Activated CD4-positive, alpha-beta T cell treated with anti-CD3 and anti-CD28 coated beads, Interleukin-2, amount 10 ng/mL, durations not matched to agents 7 days and 5 days (primary cell): ENCODE data around the gene TLR6. TPM values are rescaled to one million over a fixed set of nuclear protein-coding genes. Genes with fewer than 3 reads are reported as not detected.

Source experiments
- CTCF ChIA-PET: fragments of 350-600 bp; sonication (Branson Sonifier 250); formaldehyde crosslinking; loops from one replicate; lab custom pipeline; 2021; ENCODE audit warnings: antibody characterized with exemption; lab: Charles Lee
- POLR2A ChIA-PET: fragments of 350-600 bp; sonication (Branson Sonifier 250); formaldehyde crosslinking; loops from one replicate; lab custom pipeline; 2021; ENCODE audit warnings: antibody characterized with exemption; lab: Charles Lee
- DNase-seq: peaks from one replicate; pipeline ENCODE4 v3.0.0-alpha.2; 2020
- H3K27ac Mint-ChIP-seq: one replicate; pipeline ENCODE4 v1.8.0; 2021; ENCODE audit warnings: mild to moderate bottlenecking, moderate library complexity, mixed read lengths
- H3K27me3 Mint-ChIP-seq: one replicate; pipeline ENCODE4 v1.8.0; 2021; ENCODE audit warnings: mixed read lengths
- H3K36me3 Mint-ChIP-seq: one replicate; pipeline ENCODE4 v1.8.0; 2021; ENCODE audit warnings: low read depth, mixed read lengths
- H3K4me1 Mint-ChIP-seq: one replicate; pipeline ENCODE4 v1.8.0; 2021; ENCODE audit warnings: mixed read lengths
- H3K4me3 Mint-ChIP-seq: one replicate; pipeline ENCODE4 v1.8.0; 2021; ENCODE audit warnings: mild to moderate bottlenecking, moderate library complexity, mixed read lengths
- H3K9me3 Mint-ChIP-seq: one replicate; pipeline ENCODE4 v1.8.0; 2021; ENCODE audit warnings: mixed read lengths
- total RNA-seq, 2 experiments: library from RNA; stranded (reverse); gene quantifications; one replicate each; pipeline ENCODE4 v1.2.3, GENCODE V29; 2021

The TLR6 gene
- total RNA-seq, 2 experiments from 2014 or later, result 3.2 to 3.5 TPM

GRCh38 chr4:38832624-38833528, 23.7 kb downstream of the TLR6 start:
- Mint-ChIP-seq H3K9me3 (peaks cover 26% of the 10 kb centered on the region), H3K27me3 (no peaks in the 10 kb centered on the region), H3K36me3 (peaks cover 28% of the 10 kb centered on the region), H3K4me1 (peaks cover 6% of the 10 kb centered on the region), H3K4me3 (no peak overlapping the region), H3K27ac (no peak overlapping the region)
- DNase-seq, result no peak
- ChIA-PET POLR2A (no interaction called here), CTCF (interaction anchor here (1.4 kb wide), 1 partner anchor 30 kb away, joined by 3 read pairs; no protein-coding TSS in a partner anchor)

- CTCF ChIA-PET, result interaction anchor here (1.4 to 1.5 kb wide), 2 partner anchors 29 to 33 kb away, joined by 3 read pairs; no protein-coding TSS in a partner anchor
- H3K27me3 Mint-ChIP-seq, result no peaks in the 10 kb centered on the region
- no peak overlapping the region for H3K4me3 Mint-ChIP-seq
- H3K36me3 Mint-ChIP-seq, result peaks cover 23% of the 10 kb centered on the region
- POLR2A ChIA-PET, result no interaction called here
- no peaks in the 10 kb centered on the region for H3K4me1 Mint-ChIP-seq
- no peak for DNase-seq
- H3K27ac Mint-ChIP-seq, result peak overlapping the region; percentile 42
- peaks cover 22% of the 10 kb centered on the region for H3K9me3 Mint-ChIP-seq
Observed at GRCh38 chr4:38832206-38832605, 24.4 kb downstream of the TLR6 start.

GRCh38 chr4:38831653-38832052, 25.0 kb downstream of the TLR6 start:
- H3K4me3 Mint-ChIP-seq, result no peak overlapping the region
- DNase-seq, result no peak
- no peak overlapping the region for H3K27ac Mint-ChIP-seq
- no peaks in the 10 kb centered on the region for H3K27me3 Mint-ChIP-seq
- H3K36me3 Mint-ChIP-seq, result peaks cover 21% of the 10 kb centered on the region
- POLR2A ChIA-PET, result no interaction called here
- no peaks in the 10 kb centered on the region for H3K4me1 Mint-ChIP-seq
- H3K9me3 Mint-ChIP-seq, result peaks cover 22% of the 10 kb centered on the region
- CTCF ChIA-PET, result interaction anchor here (0.6 to 1.5 kb wide), 4 partner anchors 9 to 38 kb away, joined by 3 to 4 read pairs (median 3); no protein-coding TSS in a partner anchor

DNA sequence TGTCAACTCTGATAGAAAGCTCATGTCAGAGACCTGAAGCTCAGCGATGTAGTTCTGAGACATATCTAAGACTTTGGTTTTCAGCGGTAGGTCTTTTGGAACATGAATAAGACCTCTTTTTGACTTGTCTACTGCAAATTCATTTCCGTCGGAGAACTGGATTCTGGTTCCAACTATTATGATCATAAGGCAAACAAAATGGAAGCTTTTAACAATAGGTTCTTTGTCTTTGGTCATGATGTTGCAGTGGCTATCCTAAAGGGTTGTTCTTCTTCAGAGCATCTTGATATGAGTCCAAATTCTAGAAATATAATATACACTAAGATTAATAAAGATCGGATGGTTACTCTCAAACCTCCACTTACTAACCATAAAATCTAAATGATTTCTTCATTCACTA, 27.4 kb downstream of the TLR6 start:
- H3K27me3 Mint-ChIP-seq, result no peaks in the 10 kb centered on the region
- H3K27ac Mint-ChIP-seq, result no peak overlapping the region
- POLR2A ChIA-PET, result no interaction called here
- CTCF ChIA-PET, result no interaction called here
- DNase-seq, result no peak
- peaks cover 22% of the 10 kb centered on the region for H3K9me3 Mint-ChIP-seq
- no peak overlapping the region for H3K4me3 Mint-ChIP-seq
- H3K4me1 Mint-ChIP-seq, result no peaks in the 10 kb centered on the region
- peaks cover 14% of the 10 kb centered on the region for H3K36me3 Mint-ChIP-seq

DNA sequence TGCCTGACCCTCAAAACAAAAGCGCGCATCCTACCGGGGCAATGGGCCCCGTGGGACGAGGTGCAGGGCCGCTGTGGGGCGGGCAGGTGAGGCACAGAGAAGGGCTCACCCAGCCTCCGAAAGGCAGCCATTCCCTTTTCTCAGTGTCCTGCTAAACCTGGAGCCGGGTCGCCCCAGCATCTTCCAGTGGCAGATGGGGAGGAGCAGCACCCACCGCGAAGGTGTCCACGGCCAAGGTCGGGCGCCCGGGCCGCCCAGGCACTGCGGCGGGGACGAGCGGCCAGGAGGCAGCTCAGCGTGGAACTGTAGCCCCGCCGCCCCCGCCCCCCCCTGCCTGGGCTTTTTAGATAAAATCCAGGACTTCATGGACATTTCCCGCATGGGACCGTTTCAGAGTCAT, 32.9 kb downstream of the TLR6 start:
- H3K36me3 Mint-ChIP-seq, result peaks cover 15% of the 10 kb centered on the region
- DNase-seq, result no peak
- H3K4me1 Mint-ChIP-seq, result peaks cover 17% of the 10 kb centered on the region
- ChIA-PET CTCF (interaction anchor here (0.6 to 1.0 kb wide), 3 partner anchors 13 to 39 kb away, joined by 3 read pairs; no protein-coding TSS in a partner anchor), POLR2A (no interaction called here)
- peaks cover 21% of the 10 kb centered on the region for H3K9me3 Mint-ChIP-seq
- H3K27me3 Mint-ChIP-seq, result peaks cover 2% of the 10 kb centered on the region
- H3K27ac Mint-ChIP-seq, result no peak overlapping the region
- H3K4me3 Mint-ChIP-seq, result no peak overlapping the region

- peaks cover 21% of the 10 kb centered on the region for H3K9me3 Mint-ChIP-seq
- peaks cover 15% of the 10 kb centered on the region for H3K36me3 Mint-ChIP-seq
- no peak for DNase-seq
- POLR2A ChIA-PET, result no interaction called here
- CTCF ChIA-PET, result interaction anchor here (0.6 to 1.2 kb wide), 2 partner anchors 8 to 40 kb away, joined by 3 read pairs; no protein-coding TSS in a partner anchor
- H3K4me1 Mint-ChIP-seq, result peaks cover 17% of the 10 kb centered on the region
- H3K4me3 Mint-ChIP-seq, result no peak overlapping the region
- no peak overlapping the region for H3K27ac Mint-ChIP-seq
- peaks cover 2% of the 10 kb centered on the region for H3K27me3 Mint-ChIP-seq
Observed at GRCh38 chr4:38822748-38823303, 33.8 kb downstream of the TLR6 start.

GRCh38 chr4:38821739-38822138, 34.9 kb downstream of the TLR6 start:
- POLR2A ChIA-PET, result no interaction called here
- CTCF ChIA-PET, result interaction anchor here (0.6 kb wide), 1 partner anchor 909 kb away, joined by 3 read pairs; no protein-coding TSS in a partner anchor
- Mint-ChIP-seq H3K4me1 (peaks cover 17% of the 10 kb centered on the region), H3K27ac (no peak overlapping the region), H3K9me3 (peaks cover 21% of the 10 kb centered on the region), H3K27me3 (peaks cover 2% of the 10 kb centered on the region), H3K4me3 (no peak overlapping the region), H3K36me3 (peaks cover 11% of the 10 kb centered on the region)
- no peak for DNase-seq

- H3K4me3 Mint-ChIP-seq, result no peak overlapping the region
- CTCF ChIA-PET, result no interaction called here
Observed at GRCh38 chr4:38820329-38821061, 36.1 kb downstream of the TLR6 start.

DNA sequence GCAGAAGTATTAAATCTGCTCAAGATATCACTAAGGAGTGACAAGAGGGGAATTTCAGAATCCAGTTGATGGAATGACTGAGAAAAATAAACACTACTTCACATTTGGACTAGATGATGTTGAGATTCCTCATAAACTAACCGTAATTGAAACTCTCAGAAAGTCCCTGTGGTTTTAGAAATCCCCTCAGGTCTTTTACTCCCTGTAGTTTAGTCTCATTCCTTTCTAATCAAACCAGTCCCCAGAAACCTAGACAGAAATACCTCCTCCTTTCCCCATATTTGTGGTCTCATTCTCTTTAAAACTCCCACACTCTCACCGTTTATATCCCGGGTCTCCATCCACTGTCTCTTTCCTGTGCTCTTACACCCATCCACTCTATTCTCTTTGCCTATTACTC, 37.0 kb downstream of the TLR6 start:
- DNase-seq, result no peak
- Mint-ChIP-seq H3K36me3 (peaks cover 10% of the 10 kb centered on the region), H3K9me3 (peaks cover 13% of the 10 kb centered on the region), H3K27me3 (peaks cover 2% of the 10 kb centered on the region), H3K4me1 (peaks cover 19% of the 10 kb centered on the region), H3K27ac (no peak overlapping the region), H3K4me3 (no peak overlapping the region)
- POLR2A ChIA-PET, result no interaction called here
- CTCF ChIA-PET, result interaction anchor here (0.6 to 0.9 kb wide), 2 partner anchors 15 to 1780 kb away, joined by 3 to 4 read pairs; no protein-coding TSS in a partner anchor

More at GRCh38 chr4:38820329-38821061, 36.1 kb downstream of the TLR6 start:
- Mint-ChIP-seq H3K4me1 (peaks cover 17% of the 10 kb centered on the region), H3K27me3 (peaks cover 2% of the 10 kb centered on the region), H3K9me3 (peaks cover 15% of the 10 kb centered on the region), H3K27ac (peak overlapping the region; percentile 33), H3K36me3 (peaks cover 11% of the 10 kb centered on the region)
- POLR2A ChIA-PET, result no interaction called here
- no peak for DNase-seq

DNA sequence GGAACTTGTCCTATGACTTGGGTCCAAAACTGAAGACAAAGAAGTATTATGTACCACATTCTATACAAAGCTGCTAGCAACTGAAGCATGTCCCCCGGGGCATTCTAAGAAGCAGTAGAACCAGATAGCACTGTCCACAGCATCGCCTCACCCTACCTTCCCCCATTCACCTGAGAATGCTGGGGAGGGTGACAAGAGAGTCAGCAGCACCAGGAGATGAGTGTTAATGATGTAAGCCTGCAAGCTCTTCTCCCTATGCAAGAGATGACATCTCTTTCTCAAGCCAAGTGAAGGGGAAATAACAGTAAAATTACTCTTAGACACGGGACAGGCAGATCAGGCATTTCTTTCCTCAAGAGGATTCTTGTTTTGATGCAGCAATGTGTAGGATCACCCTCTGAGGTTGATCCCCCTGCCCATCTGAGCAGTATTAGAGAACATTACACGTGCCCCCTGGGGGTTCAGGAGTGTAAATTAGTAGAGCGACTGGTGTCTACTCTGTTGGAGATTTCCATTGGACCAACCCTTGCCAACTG, 38.1 kb downstream of the TLR6 start:
- H3K4me1 Mint-ChIP-seq, result peaks cover 22% of the 10 kb centered on the region

DNA sequence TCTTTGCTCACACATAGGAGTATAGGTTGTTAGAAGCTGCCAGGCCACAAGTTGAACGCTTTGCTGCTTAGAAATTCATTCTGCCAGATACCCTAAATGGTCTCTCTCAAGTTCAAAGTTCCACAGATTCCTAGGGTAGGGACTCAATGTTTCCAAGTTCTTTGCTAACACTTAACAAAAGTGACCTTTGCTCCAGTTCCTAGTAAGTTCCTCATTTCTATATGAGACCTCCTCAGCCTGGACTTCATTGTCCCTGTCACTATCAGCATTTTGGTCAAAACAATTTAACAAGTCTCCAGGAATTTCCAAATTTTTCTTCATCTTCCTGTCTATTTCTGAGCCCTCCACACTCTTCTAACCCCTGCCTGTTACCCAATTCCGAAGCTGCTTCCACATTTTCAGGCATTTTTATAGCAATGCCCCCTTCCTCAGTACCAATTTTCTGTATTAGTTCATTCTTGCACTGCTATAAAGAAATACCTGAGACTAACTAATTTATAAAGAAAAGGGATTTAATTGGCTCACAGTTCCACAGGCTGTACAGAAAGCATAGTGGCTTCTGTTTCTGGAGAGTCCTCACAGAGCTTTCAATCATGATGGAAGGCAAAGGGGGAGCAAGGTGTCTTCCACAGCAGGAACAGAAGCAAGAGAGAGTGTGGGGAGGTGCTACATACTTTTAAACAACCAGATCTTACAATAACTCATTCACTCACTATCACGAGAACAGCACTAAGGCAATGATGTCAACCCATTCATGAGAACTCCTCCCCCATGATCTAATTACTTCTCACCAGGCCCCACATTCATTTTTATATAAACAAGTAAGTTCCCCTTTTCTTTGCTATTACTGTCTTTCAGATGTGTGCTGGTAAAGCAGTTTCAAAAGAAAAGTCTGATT, 40.5 kb downstream of the TLR6 start:
- ChIA-PET POLR2A (no interaction called here), CTCF (interaction anchor here (0.8 kb wide), 1 partner anchor 14 kb away, joined by 3 read pairs; no protein-coding TSS in a partner anchor)
- Mint-ChIP-seq H3K27ac (no peak overlapping the region), H3K27me3 (peaks cover 4% of the 10 kb centered on the region), H3K4me3 (no peak overlapping the region), H3K9me3 (peaks cover 5% of the 10 kb centered on the region), H3K4me1 (peaks cover 22% of the 10 kb centered on the region), H3K36me3 (peaks cover 6% of the 10 kb centered on the region)
- DNase-seq, result no peak

More for the DNA sequence above, 38.1 kb downstream of the TLR6 start:
- Mint-ChIP-seq H3K36me3 (peaks cover 14% of the 10 kb centered on the region), H3K27me3 (peaks cover 4% of the 10 kb centered on the region), H3K9me3 (peaks cover 14% of the 10 kb centered on the region), H3K27ac (no peak overlapping the region), H3K4me3 (no peak overlapping the region)
- DNase-seq, result no peak
- POLR2A ChIA-PET, result no interaction called here
- CTCF ChIA-PET, result no interaction called here
